DND-41 (cell line): ENCODE measurements around the gene CDHR2.

Experiments used
- EZH2 ChIP-seq: IDR thresholded peaks from 3 replicates; pipeline ENCODE4 v1.6.1; 2012; ENCODE audit warnings: borderline replicate concordance, low read depth, mild to moderate bottlenecking, moderate library complexity, low read length, inconsistent platforms; ENCODE audit not compliant: severe bottlenecking
- TF ChIP-seq, protein P1 (sequence below): IDR thresholded peaks from 2 replicates; pipeline ENCODE4 v1.5.1; 2012; ENCODE audit warnings: borderline replicate concordance, low read length, moderate library complexity, mild to moderate bottlenecking; ENCODE audit not compliant: poor library complexity, severe bottlenecking; ENCODE audit errors: extremely low read depth

DNA sequence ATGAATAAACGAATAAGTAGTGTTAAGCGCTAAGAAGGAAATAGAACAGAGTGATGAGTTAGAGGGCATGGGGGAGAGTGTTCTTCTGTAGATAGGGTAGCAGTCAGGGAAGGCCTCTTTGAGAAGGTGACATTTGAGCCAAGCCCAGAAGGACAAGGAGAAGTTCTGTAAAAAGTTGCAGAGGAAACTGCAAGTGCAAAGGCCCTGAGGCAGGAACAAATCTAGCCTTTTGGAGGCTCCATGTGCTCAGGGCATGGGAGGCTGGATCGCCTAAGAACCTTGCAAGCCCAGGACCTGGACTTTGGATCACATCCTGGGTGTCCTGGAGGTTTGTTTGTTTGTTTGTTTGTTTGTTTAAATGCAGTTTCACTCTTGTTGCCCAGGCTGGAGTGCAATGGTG lies 89.3 kb downstream of the CDHR2 start:
- TF ChIP-seq, protein P1, sequence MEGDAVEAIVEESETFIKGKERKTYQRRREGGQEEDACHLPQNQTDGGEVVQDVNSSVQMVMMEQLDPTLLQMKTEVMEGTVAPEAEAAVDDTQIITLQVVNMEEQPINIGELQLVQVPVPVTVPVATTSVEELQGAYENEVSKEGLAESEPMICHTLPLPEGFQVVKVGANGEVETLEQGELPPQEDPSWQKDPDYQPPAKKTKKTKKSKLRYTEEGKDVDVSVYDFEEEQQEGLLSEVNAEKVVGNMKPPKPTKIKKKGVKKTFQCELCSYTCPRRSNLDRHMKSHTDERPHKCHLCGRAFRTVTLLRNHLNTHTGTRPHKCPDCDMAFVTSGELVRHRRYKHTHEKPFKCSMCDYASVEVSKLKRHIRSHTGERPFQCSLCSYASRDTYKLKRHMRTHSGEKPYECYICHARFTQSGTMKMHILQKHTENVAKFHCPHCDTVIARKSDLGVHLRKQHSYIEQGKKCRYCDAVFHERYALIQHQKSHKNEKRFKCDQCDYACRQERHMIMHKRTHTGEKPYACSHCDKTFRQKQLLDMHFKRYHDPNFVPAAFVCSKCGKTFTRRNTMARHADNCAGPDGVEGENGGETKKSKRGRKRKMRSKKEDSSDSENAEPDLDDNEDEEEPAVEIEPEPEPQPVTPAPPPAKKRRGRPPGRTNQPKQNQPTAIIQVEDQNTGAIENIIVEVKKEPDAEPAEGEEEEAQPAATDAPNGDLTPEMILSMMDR = no peak
- TF ChIP-seq EZH2 = no peak
